ENCODE results near the gene HYAL4.

DNA sequence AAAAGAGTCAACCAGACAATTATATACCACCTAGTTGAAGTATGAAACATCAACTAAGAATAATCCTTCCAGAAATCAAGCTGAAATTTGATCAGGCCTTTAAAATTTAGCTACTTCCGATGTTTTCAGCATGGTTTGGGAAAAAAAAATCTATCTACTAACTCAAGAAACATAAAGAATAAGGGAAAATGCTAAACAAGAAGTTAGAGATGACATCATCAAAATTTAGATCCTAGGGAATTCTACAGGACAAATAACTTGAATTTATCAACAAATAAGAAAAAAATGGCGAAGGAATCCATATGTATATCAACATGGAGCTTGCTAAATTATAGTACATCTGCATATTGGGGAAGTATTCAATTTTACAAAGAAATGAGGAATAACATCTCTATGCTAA lies 36.3 kb downstream of the HYAL4 start:
- TF ChIP-seq, protein P1, sequence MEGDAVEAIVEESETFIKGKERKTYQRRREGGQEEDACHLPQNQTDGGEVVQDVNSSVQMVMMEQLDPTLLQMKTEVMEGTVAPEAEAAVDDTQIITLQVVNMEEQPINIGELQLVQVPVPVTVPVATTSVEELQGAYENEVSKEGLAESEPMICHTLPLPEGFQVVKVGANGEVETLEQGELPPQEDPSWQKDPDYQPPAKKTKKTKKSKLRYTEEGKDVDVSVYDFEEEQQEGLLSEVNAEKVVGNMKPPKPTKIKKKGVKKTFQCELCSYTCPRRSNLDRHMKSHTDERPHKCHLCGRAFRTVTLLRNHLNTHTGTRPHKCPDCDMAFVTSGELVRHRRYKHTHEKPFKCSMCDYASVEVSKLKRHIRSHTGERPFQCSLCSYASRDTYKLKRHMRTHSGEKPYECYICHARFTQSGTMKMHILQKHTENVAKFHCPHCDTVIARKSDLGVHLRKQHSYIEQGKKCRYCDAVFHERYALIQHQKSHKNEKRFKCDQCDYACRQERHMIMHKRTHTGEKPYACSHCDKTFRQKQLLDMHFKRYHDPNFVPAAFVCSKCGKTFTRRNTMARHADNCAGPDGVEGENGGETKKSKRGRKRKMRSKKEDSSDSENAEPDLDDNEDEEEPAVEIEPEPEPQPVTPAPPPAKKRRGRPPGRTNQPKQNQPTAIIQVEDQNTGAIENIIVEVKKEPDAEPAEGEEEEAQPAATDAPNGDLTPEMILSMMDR (IDR thresholded peaks at IDR 0.05; ENCODE audit: poor library complexity), result no peak
- no peak for TF ChIP-seq EZH2phosphoT487 (IDR thresholded peaks at IDR 0.05; ENCODE audit: low read depth, severe bottlenecking, unreplicated experiment)

Measured in hepatocyte (in vitro differentiated cells).